SIG-M5 treated with dmso at 0.1 percent for 504 hours (cell line): ENCODE data around the gene SLC26A1.
"Not testable (repeated sequence)": the region's sequence is repeated elsewhere in the genome, so short reads cannot be mapped to it uniquely, and the experiment has no call there.

Experiments
- DNase-seq: peaks from one replicate; lab custom pipeline; 2025; ENCODE audit not compliant: unreplicated experiment; lab: John Stamatoyannopoulos, UW

Gene SLC26A1

GRCh38 chr4:985123-985830 lies 7.9 kb downstream of the SLC26A1 start:
- peak; percentile 52 for DNase-seq

DNA sequence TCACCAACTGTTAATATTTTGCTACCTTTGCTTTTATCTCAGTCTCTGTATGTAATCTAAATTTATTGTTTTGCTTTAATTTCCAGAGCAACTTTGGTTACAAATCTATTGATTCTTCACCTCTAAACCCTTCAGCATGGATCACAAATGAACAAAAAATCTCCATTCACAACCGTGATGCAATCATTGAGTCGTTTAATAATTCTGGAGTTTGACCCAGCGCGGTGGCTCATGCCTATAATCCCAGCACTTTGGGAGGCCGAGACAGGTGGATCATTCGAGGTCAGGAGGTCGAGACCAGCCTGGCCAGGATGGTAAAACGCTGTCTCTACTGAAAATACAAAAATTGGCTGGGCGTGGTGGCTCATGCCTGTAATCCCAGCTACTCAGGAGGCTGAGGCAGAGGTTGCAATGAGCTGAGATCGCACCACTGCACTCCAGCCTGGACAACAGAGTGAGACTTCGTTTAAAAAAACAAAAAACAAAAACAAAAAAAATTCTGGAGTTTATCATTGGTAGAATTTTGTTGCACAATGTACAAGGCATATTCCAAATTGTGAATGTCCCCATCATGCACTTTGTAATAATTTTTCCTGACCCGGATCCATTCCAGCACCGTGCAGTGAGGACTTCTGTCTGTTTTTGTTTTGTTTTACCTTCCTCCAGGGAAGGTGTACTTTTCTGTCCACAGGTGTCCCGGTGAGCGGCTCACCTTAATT lies 8.7 kb downstream of the SLC26A1 start:
- no peak for DNase-seq

DNA sequence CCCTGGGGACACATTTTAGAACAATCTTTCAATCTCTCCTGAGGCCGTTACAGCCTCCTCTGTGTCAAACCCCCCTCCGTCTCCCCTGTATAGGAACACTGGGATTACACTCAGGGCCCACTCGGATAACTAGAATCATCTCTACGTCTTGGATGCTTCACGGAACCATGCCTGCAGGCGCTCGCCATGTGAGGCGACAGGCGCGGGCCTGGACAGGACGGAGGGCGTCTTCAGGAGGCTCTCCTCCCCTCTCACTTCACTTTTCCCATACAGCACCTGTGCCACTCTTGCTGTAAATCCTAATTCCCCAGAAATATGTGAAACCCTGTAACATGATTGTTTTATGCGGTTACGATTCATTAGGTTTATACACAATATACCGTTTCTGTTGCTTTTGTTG lies 10.4 kb downstream of the SLC26A1 start:
- no peak for DNase-seq

DNA sequence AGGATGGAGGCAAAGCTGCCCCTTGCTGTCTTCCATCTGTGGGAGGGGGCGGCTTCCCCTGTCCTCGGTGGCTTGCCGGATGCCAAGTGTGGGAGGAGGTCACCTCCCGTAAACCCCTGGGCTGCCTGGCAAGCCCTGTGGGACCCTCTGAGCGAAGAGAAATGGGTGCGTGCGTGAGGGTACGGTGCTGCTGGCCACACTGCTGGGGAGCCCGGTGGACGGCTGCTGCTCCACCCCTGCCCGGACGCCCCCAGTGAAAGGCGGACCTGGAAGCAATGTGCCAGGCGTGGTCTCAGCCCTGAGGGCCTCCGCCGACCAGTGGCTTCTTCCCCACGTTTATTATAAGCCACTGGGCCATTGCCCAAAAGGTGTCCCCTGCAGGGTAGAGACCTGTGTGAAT lies 10.9 kb downstream of the SLC26A1 start:
- no peak for DNase-seq

GRCh38 chr4:978957-979701 lies 14.1 kb downstream of the SLC26A1 start:
- peak; percentile 94 for DNase-seq

- not testable (repeated sequence) for DNase-seq
Observed at GRCh38 chr4:976016-976415, 17.2 kb downstream of the SLC26A1 start.

- no peak for DNase-seq
Observed at GRCh38 chr4:974668-975067, 18.5 kb downstream of the SLC26A1 start.

DNA sequence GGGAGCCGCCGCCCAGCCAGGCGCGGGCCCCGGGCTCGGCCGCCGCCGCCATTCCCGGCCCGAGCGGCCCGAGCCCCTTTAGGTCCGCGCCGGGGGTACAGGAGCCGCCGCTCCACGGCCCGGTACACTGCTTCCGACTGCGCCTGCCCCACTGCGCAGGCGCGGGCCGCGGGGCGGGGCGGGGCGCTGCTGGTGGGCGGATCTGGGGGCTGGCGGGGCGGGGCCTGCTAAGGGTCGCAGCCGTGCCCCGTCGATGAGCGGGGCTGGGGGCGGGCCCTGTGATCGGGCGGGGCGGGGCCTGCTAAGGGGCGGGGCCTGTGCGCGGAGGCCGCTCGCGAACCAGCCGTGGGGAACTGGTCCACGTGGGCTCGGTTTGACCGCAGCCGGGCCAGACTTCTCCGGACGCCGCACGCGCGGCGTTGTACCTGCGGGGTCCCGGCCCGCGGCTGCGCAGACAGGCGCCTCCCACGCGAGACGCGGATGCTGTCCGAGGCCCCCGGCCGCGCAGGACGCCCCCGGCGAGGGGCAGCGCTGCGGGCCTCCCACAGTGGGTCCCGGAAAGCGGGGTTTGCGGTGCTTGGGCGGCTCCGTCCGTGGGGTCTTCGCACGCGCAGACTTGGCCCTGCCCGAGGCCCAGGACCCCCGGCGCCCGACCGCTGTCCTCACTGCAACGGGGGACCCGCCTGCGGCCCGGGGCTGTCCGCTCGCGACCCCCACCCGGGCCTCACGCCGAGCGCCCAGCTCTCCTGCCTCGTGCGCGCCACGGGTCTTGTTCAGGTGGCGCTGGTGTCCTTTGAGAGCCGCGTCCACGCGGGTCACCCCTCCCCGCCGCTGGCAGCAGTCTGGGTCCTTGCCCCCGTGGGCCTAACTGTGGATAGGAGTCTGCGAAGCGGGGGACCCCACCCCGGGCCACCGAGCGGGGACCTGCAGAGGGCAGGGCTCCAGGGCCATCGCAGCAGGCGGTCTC lies 19.5 kb downstream of the SLC26A1 start, which contains the start of gene DGKQ:
Gene DGKQ (minus strand): TSS at position 139 of the 967 bp plus-strand sequence. CDS start 87 bp downstream, at position 52.
- peak; percentile 54 for DNase-seq

GRCh38 chr4:972651-973424 lies 20.4 kb downstream of the SLC26A1 start:
- DNase-seq, result no peak

- DNase-seq, result no peak
Observed at GRCh38 chr4:971666-972500, 21.3 kb downstream of the SLC26A1 start.

- no peak for DNase-seq
Observed at GRCh38 chr4:970854-971520, 22.2 kb downstream of the SLC26A1 start.

- no peak for DNase-seq
Observed at GRCh38 chr4:970046-970745, 23.0 kb downstream of the SLC26A1 start.

DNA sequence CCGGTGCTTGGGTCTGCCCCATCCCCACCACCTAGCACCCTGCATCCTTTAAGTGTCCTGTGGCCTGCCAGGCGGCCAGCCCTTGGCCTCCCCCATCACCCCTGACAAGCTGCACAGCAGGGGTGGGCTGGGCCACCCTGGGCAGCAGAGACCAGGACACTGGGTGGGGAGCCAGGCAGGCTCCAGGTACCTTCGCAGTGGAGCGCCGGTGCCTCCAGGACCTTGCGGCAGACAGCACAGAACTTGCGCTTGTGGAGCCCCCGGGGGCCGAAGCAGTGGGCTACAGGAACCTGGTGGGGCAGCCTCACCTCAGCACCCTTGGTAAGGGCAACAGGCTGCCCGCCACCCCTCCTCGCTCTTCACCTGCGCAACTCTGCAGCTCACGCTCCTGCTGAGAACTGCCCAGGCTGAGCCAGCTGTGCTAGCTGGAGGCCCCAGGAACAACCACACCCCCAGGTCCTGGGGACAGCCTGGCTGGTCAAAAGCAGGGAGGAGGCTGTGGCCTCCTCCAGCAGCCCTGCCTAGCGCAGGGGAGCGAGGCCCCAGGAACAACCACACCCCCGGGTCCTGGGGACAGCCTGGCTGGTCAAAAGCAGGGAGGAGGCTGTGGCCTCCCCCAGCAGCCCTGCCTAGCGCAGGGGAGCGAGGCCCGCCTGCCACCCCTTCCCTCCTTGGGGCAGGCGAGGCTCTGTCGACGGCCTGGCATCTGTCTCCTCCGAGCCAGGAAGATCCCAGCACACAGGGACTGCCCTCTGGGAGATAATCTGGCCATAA lies 24.4 kb downstream of the SLC26A1 start:
- DNase-seq, result no peak

- no peak for DNase-seq
Observed at GRCh38 chr4:968221-968620, 25.0 kb downstream of the SLC26A1 start.

DNA sequence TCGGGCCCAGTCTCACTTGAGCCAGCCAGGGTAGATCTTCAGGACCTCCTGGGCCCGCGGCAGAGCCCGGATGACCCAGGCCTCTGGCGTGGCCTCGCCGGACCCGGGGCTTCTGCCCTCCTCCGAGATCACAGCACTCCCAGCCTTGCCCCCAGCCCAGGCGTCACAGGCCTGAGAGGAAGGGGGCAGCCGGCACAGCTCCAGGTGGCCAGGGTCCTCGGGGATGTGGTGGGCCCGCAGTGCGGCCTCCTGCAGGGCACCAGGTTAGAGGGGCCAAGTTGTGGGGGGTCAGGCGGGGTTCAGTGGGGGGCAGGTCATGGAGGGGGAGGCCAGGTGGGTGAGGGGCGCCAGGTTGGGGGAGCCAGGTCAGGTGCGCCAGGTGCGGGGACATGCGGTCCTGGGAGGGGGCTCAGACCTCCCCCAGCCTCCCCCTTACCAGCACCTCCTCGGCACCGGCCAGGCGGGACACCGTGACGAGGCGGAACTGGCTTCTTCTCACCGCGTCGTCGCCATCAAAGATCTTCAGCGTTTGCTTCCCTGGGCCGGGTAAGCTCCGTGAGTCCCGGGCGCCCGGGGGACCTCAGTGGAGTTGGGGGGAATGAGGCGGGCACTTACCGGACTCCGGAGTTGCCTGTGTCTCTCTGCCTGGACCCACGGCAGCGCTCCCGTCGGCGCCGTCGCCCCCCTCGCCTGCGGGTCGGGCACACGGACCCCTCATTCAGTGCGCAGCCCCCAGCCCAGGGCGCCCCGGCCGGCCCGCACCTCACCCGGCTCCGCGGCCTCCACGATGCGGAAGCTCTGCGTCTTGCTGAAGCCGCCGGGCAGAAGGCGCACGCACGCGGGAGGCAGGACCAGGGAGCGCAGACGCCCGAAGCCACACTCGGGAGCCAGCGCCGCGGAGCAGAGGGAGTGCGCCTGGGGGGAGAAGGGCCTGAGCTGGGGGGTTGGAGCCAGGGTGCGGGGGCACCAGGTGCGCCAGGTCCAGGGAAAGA lies 25.8 kb downstream of the SLC26A1 start:
- DNase-seq, result no peak
